ENCODE measurements around the gene CCDC39. TPM values are rescaled to one million over a fixed set of nuclear protein-coding genes. Genes with fewer than 3 reads are reported as not detected.
"Not testable (repeated sequence)": the region's sequence is repeated elsewhere in the genome, so short reads cannot be mapped to it uniquely, and the experiment has no call there.

Gene CCDC39
- total RNA-seq, 1 donor from 2014 or later: 0.13 TPM

GRCh38 chr3:180624714-180625113 lies 54.6 kb downstream of the CCDC39 start:
- no peak for DNase-seq (ENCODE audit: low read depth)
- H3K4me3 ChIP-seq (ENCODE audit: low read depth, low read length): no peak overlapping the region
- no peaks in the 10 kb centered on the region for H3K27me3 ChIP-seq (ENCODE audit: control insufficient read depth, insufficient read depth, low read length)
- no peak for TF ChIP-seq CTCF (IDR thresholded peaks at IDR 0.05; ENCODE audit: insufficient read depth, low read length, poor library complexity, severe bottlenecking)
- H3K36me3 ChIP-seq (ENCODE audit: control insufficient read depth, insufficient read depth, low read length): no peaks in the 10 kb centered on the region

GRCh38 chr3:180619723-180620122 lies 59.6 kb downstream of the CCDC39 start:
- H3K4me3 ChIP-seq (ENCODE audit: low read depth, low read length): no peak overlapping the region
- TF ChIP-seq CTCF (IDR thresholded peaks at IDR 0.05; ENCODE audit: insufficient read depth, low read length, poor library complexity, severe bottlenecking): no peak
- H3K27me3 ChIP-seq (ENCODE audit: control insufficient read depth, insufficient read depth, low read length): no peaks in the 10 kb centered on the region
- DNase-seq (ENCODE audit: low read depth): no peak
- no peaks in the 10 kb centered on the region for H3K36me3 ChIP-seq (ENCODE audit: control insufficient read depth, insufficient read depth, low read length)

GRCh38 chr3:180618563-180618962 lies 60.7 kb downstream of the CCDC39 start:
- not testable (repeated sequence) for DNase-seq (ENCODE audit: low read depth); H3K27me3 ChIP-seq (ENCODE audit: control insufficient read depth, insufficient read depth, low read length); H3K4me3 ChIP-seq (ENCODE audit: low read depth, low read length); H3K36me3 ChIP-seq (ENCODE audit: control insufficient read depth, insufficient read depth, low read length)

- H3K4me3 ChIP-seq (ENCODE audit: low read depth, low read length): no peak overlapping the region
- no peaks in the 10 kb centered on the region for H3K27me3 ChIP-seq (ENCODE audit: control insufficient read depth, insufficient read depth, low read length)
- TF ChIP-seq CTCF (IDR thresholded peaks at IDR 0.05; ENCODE audit: insufficient read depth, low read length, poor library complexity, severe bottlenecking): no peak
- DNase-seq (ENCODE audit: low read depth): no peak
- peaks cover 1% of the 10 kb centered on the region for H3K36me3 ChIP-seq (ENCODE audit: control insufficient read depth, insufficient read depth, low read length)
Measured at GRCh38 chr3:180617049-180617448, 62.2 kb downstream of the CCDC39 start.

- peaks cover 1% of the 10 kb centered on the region for H3K36me3 ChIP-seq (ENCODE audit: control insufficient read depth, insufficient read depth, low read length)
- DNase-seq (ENCODE audit: low read depth): no peak
- no peak overlapping the region for H3K4me3 ChIP-seq (ENCODE audit: low read depth, low read length)
- TF ChIP-seq CTCF (IDR thresholded peaks at IDR 0.05; ENCODE audit: insufficient read depth, low read length, poor library complexity, severe bottlenecking): no peak
- H3K27me3 ChIP-seq (ENCODE audit: control insufficient read depth, insufficient read depth, low read length): no peaks in the 10 kb centered on the region
Measured at GRCh38 chr3:180615954-180616353, 63.3 kb downstream of the CCDC39 start.

- Histone ChIP-seq H3K36me3 (ENCODE audit: control insufficient read depth, insufficient read depth, low read length) (peaks cover 1% of the 10 kb centered on the region), H3K27me3 (ENCODE audit: control insufficient read depth, insufficient read depth, low read length) (no peaks in the 10 kb centered on the region), H3K4me3 (ENCODE audit: low read depth, low read length) (no peak overlapping the region)
- TF ChIP-seq CTCF (IDR thresholded peaks at IDR 0.05; ENCODE audit: insufficient read depth, low read length, poor library complexity, severe bottlenecking): no peak
- no peak for DNase-seq (ENCODE audit: low read depth)
Measured at GRCh38 chr3:180612364-180612763, 66.9 kb downstream of the CCDC39 start.

Data from kidney epithelial cell (primary cell).